AG09309 (cell line): ENCODE measurements around the gene PARD6A.

ENCODE experiments used
- DNase-seq: peaks from one replicate; pipeline ENCODE4 v3.0.0-alpha.2; 2010; ENCODE audit warnings: low read depth
- H3K4me3 ChIP-seq: 2 replicates; pipeline ENCODE4 v1.5.1; 2011; ENCODE audit warnings: mild to moderate bottlenecking, low read depth, low read length, moderate library complexity; ENCODE audit not compliant: control insufficient read depth
- TF ChIP-seq, protein P1 (sequence below): IDR thresholded peaks from 2 replicates; pipeline ENCODE4 v1.5.1; 2011; ENCODE audit warnings: mild to moderate bottlenecking, low read depth, low read length, inconsistent platforms; ENCODE audit not compliant: insufficient read depth, control insufficient read depth; ENCODE audit errors: missing control alignments

Gene PARD6A

DNA sequence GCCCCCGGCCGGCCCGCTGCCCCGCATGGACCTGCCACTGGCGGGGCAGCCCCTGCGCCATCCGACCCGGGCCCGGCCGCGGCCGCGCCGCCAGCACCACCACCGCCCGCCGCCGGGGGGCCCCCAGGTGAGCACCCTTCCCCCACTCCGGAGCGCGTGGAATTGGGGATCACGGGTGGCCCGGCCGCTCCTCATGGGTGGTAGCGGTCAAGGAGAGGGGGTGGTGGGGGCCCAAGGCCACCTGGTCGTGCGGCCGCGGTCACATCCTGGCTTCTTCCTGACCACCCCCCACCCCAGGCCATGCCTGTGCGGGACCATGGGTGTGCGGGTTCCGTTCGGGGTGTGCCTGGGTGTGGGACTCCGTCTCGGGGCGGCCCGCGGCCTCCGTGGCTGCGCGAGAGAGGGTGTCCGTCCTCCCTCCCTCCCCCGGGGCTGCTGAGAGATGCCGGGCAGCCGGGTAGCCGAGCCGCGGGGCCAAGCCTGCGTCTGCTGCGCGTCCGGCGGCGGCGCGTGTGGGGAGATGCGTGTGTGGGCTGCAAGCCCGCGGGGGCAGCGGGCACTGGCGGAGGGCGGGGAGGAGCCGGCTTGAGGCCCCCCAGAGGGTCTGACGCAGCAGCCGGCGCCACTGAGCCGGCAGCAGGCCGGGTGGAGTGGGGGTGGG, 7.5 kb upstream of the PARD6A start:
- TF ChIP-seq, protein P1, sequence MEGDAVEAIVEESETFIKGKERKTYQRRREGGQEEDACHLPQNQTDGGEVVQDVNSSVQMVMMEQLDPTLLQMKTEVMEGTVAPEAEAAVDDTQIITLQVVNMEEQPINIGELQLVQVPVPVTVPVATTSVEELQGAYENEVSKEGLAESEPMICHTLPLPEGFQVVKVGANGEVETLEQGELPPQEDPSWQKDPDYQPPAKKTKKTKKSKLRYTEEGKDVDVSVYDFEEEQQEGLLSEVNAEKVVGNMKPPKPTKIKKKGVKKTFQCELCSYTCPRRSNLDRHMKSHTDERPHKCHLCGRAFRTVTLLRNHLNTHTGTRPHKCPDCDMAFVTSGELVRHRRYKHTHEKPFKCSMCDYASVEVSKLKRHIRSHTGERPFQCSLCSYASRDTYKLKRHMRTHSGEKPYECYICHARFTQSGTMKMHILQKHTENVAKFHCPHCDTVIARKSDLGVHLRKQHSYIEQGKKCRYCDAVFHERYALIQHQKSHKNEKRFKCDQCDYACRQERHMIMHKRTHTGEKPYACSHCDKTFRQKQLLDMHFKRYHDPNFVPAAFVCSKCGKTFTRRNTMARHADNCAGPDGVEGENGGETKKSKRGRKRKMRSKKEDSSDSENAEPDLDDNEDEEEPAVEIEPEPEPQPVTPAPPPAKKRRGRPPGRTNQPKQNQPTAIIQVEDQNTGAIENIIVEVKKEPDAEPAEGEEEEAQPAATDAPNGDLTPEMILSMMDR, result no peak
- no peak for DNase-seq
- peak overlapping the region; percentile 60 for H3K4me3 ChIP-seq

- H3K4me3 ChIP-seq, result peak overlapping the region; percentile 30
- no peak for DNase-seq
- TF ChIP-seq, protein P1, result no peak
These were observed 6.9 kb upstream of the PARD6A start for GRCh38 chr16:67653789-67654402.

- no peak overlapping the region for H3K4me3 ChIP-seq
- TF ChIP-seq, protein P1, result no peak
- no peak for DNase-seq
These were observed 6.3 kb upstream of the PARD6A start for GRCh38 chr16:67654403-67654911.

DNA sequence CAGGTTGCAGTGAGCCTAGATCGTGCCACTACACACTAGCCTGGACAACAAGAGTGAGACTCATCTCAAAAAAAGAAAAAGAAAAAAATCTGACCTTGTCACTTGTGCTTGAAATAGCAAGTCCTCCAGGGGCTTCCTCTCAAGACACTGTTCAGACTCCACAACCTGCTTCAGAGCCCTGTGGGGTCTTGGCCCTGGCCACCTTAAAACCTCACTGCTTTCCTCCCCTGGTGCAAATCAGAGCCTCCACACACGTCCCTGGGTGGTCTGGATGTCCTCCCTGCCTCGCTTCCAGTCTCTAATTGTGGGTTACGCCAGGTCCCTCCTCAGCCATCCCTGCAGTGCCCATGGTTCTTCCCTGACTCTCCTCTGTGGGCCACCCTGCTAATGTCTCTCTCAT, 5.4 kb upstream of the PARD6A start:
- TF ChIP-seq, protein P1, result no peak
- H3K4me3 ChIP-seq, result no peak overlapping the region
- no peak for DNase-seq

DNA sequence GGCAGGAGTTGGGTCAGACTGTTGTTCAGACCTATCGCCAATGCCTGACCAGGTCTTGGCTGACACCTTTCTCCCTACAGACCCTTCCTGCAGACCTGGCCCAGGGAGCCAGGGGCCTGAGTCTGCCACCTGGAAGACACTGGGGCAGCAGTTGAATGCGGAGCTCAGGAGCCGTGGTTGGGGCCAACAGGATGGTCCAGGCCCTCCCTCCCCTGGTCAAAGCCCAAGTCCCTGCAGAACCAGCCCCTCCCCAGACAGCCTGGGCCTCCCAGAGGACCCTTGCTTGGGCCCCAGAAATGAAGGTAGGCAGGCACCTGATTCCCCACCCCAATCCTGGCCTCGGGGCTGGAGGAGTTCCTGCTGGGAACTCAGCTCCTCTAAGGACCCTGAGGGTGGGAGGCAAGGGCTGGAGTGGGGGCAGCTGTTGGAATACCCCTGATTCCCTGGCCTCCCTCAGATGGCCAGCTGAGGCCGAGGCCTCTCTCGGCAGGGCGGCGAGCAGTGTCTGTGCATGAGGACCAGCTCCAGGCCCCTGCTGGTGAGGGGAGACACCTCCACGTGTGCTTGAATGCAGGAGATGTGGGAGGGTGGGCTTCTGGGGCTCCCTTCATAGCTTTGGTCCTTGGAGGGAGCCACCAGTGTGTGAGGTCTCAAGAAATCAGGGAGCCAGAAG, 4.3 kb upstream of the PARD6A start:
- DNase-seq, result no peak
- TF ChIP-seq, protein P1, result no peak
- no peak overlapping the region for H3K4me3 ChIP-seq

DNA sequence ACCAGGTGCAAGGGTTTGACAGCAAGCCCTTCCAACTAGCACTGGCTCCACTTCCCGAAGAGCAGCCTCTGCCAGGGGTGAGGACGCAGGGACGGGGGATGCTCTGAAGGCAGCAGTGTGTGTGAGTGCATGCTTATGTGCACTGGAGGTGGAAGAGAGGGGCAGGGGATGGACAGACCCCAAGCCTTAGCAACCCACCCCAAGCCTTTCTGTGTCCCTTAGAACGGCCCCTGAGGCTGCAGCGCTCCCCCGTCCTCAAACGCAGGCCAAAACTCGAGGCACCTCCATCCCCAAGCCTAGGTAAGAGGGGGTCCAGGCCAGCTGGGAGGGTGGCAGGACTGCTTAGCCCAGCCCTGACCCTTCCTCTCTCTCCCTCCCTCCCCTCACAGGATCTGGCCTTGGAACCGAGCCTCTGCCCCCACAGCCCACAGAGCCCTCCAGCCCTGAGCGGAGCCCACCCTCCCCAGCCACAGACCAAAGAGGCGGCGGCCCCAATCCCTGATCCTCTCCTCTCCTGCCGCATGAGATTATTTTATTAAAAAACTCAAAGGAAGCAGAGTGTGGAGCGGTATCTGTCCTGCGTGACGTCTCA, 3.6 kb upstream of the PARD6A start:
- no peak overlapping the region for H3K4me3 ChIP-seq
- TF ChIP-seq, protein P1, result no peak
- DNase-seq, result no peak
